Stimulated activated CD4-positive, alpha-beta T cell treated with anti-CD3 and anti-CD28 coated beads, Interleukin-1b, Interleukin-23, amount 100 ng/mL, for 24 hours (primary cell): Measurements from ENCODE around the gene ADAD2.

ENCODE experiments used
- DNase-seq, 4 experiments: peaks; one replicate each; pipeline ENCODE4 v3.0.0-alpha.2; 2020; ENCODE audit warnings: low read depth in 4 of 4, low spot score in 1 of 4

The ADAD2 gene

GRCh38 chr16:84176192-84177053 is 14.5 kb upstream of the ADAD2 start:
- DNase-seq: no peak

GRCh38 chr16:84177741-84178073 is 13.2 kb upstream of the ADAD2 start:
- no peak for DNase-seq

GRCh38 chr16:84178146-84178765 is 12.7 kb upstream of the ADAD2 start:
- no peak for DNase-seq

GRCh38 chr16:84178892-84179611 is 11.9 kb upstream of the ADAD2 start:
- no peak for DNase-seq

- DNase-seq: no peak
Measured at GRCh38 chr16:84179612-84180320, 11.2 kb upstream of the ADAD2 start.

- no peak for DNase-seq
Measured at GRCh38 chr16:84180519-84181140, 10.3 kb upstream of the ADAD2 start.

- no peak for DNase-seq
Measured at GRCh38 chr16:84181144-84181915, 9.6 kb upstream of the ADAD2 start.

- DNase-seq: no peak
Measured at GRCh38 chr16:84182104-84182503, 8.9 kb upstream of the ADAD2 start.

- no peak for DNase-seq
Measured at GRCh38 chr16:84182680-84183571, 8.0 kb upstream of the ADAD2 start.

GRCh38 chr16:84183572-84183875 is 7.4 kb upstream of the ADAD2 start:
- no peak for DNase-seq

- no peak for DNase-seq
Measured at GRCh38 chr16:84183911-84184591, 6.9 kb upstream of the ADAD2 start.

GRCh38 chr16:84184775-84185174 is 6.2 kb upstream of the ADAD2 start:
- no peak for DNase-seq

GRCh38 chr16:84186685-84187437 is 4.1 kb upstream of the ADAD2 start, which contains the start of gene TAF1C:
Gene TAF1C (minus strand): TSS chr16:84187057. CDS start chr16:84184988, 2,069 bp downstream.
- DNase-seq: peak; percentile 81 to 95 (median 84)

GRCh38 chr16:84191466-84191865 is 509 bp downstream of the ADAD2 start:
- DNase-seq: no peak

GRCh38 chr16:84193480-84193879 is 2.5 kb downstream of the ADAD2 start:
- no peak for DNase-seq

- no peak for DNase-seq
Measured at GRCh38 chr16:84194018-84194417, 3.1 kb downstream of the ADAD2 start.

- peak in 1 of 4 experiments; percentile 12 for DNase-seq
Measured at GRCh38 chr16:84194470-84195200, 3.7 kb downstream of the ADAD2 start.
